Vagina (tissue), 2 donors: Measurements from ENCODE around the gene ACOXL.

ENCODE experiments used
- CTCF ChIP-seq, 3 experiments: fragments of 450-650 bp in 2 of 3; fragments of 200-600 bp in 1 of 3; sonication (generic) in 1 of 3; IDR thresholded peaks; one replicate each; pipeline ENCODE4 v1.5.1; 2017 to 2019; ENCODE audit warnings: antibody characterized with exemption in 3 of 3, mild to moderate bottlenecking in 2 of 3, moderate library complexity in 2 of 3
- POLR2AphosphoS5 ChIP-seq, 2 donors: sonication (generic); formaldehyde crosslinking; IDR thresholded peaks; one replicate each; pipeline ENCODE4 v1.9.0; 2017; ENCODE audit warnings: antibody characterized with exemption in 2 of 2, mild to moderate bottlenecking in 2 of 2, low read depth in 1 of 2; ENCODE audit not compliant: insufficient read depth in 1 of 2

DNA sequence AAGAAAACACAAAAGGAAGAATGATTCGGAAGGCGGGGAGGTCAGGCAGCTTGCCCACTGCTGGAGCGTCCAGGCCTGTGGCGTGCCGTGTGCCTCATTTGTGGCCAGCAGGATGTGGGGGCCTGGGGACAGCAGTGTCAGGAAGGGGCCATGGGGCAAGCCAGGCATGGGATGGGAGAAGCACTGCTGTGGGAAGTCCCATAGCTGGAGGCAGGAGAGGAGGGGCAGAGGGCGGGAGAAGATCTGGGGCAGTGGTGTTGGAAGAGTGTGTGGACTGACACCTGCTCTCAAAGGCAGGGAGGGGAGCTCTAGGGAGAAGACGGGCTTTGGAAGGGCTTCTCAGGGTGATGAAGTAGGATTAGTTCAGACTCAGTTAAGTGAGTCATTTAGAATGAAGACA is 133.7 kb downstream of the ACOXL start:
- TF ChIP-seq CTCF (IDR thresholded peaks at IDR 0.05) (no peak), POLR2AphosphoS5 (IDR thresholded peaks at IDR 0.05; ENCODE audit: insufficient read depth in 1 of 2, low read depth in 1 of 2) (no peak)
